Sigmoid colon (tissue), 7 donors: ENCODE measurements around the gene PRPF4. TPM values are rescaled to one million over a fixed set of nuclear protein-coding genes. Genes with fewer than 3 reads are reported as not detected.

ENCODE experiments used
- DNase-seq: peaks from one replicate; pipeline ENCODE4 v3.0.0-alpha.2; 2019
- H3K27ac ChIP-seq, 4 donors: fragments of 200-600 bp; sonication (generic); one replicate each; pipeline ENCODE4 v1.5.1; 2016 to 2019; ENCODE audit warnings: mild to moderate bottlenecking in 1 of 4
- H3K27me3 ChIP-seq, 3 donors: fragments of 200-600 bp; sonication (generic); one replicate each; pipeline ENCODE4 v1.5.1; 2019; ENCODE audit warnings: mild to moderate bottlenecking in 1 of 3
- H3K36me3 ChIP-seq, 4 donors: fragments of 200-600 bp; sonication (generic); one replicate each; pipeline ENCODE4 v1.5.1; 2016 to 2019
- H3K4me1 ChIP-seq, 4 donors: fragments of 200-600 bp; sonication (generic); one replicate each; pipeline ENCODE4 v1.5.1; 2017 to 2019
- H3K4me3 ChIP-seq, 4 donors: fragments of 200-600 bp; sonication (generic); one replicate each; pipeline ENCODE4 v1.5.1; 2017 to 2019; ENCODE audit warnings: mild to moderate bottlenecking in 2 of 4, moderate library complexity in 1 of 4
- H3K9me3 ChIP-seq, 4 donors: fragments of 200-600 bp in 3 of 4; sonication (generic) in 3 of 4; one replicate each; pipeline versions ENCODE4 v1.5.1 to v1.6.1; 2013 to 2019
- EP300 ChIP-seq, 4 donors: sonication (generic); formaldehyde crosslinking; IDR thresholded peaks; one replicate each; pipeline ENCODE4 v1.6.1; 2017; ENCODE audit warnings: antibody characterized with exemption in 4 of 4
- POLR2A ChIP-seq, 2 donors: fragments of 450-650 bp; IDR thresholded peaks; one replicate each; pipeline ENCODE4 v1.6.1; 2016; ENCODE audit warnings: antibody characterized with exemption in 2 of 2, mild to moderate bottlenecking in 2 of 2, moderate library complexity in 2 of 2
- POLR2AphosphoS5 ChIP-seq, 4 donors: sonication (generic); formaldehyde crosslinking; IDR thresholded peaks; one replicate each; pipeline ENCODE4 v1.6.1; 2017; ENCODE audit warnings: antibody characterized with exemption in 4 of 4
- WGBS, 2 donors: extraction: QIAGEN DNeasy Blood & Tissue Kit; methylation state at CpG; one replicate each; pipeline ENCODE4 v1.1.7; 2013; 5-methylcytosine and 5-hydroxymethylcytosine counted together
- intact Hi-C: fragments of 100-400 bp; cut with DNase I; formaldehyde crosslinking; loops from one replicate; pipeline ENCODE4 v1.15.1; 2023
- polyA plus RNA-seq, 3 donors: library from polyadenylated mRNA; stranded (reverse); fragments of 200-250 nt; gene quantifications; one replicate each; pipeline ENCODE4 v1.2.3, GENCODE V29; 2013
- total RNA-seq, 4 donors: library from RNA; depleted of rRNA; stranded (reverse); fragments of >200 nt; gene quantifications; one replicate each; pipeline ENCODE4 v1.1.0, GENCODE V29; 2016
- TF ChIP-seq, protein P1 (sequence below), 4 experiments: fragments of 450-650 bp in 3 of 4; fragments of 200-600 bp in 1 of 4; IDR thresholded peaks; one replicate each; pipeline ENCODE4 v1.5.1; 2016 to 2019; ENCODE audit warnings: antibody characterized with exemption in 4 of 4, mild to moderate bottlenecking in 3 of 4, moderate library complexity in 2 of 4
- donor health status: healthy with polysubstance abuse.
- donor health status: Bipolar disorder and iron deficiency.
- donor health status: healthy.

PRPF4 gene
- total and polyA plus RNA-seq, 7 donors, result 7.9 to 21.4 (median 13.8) TPM

- Histone ChIP-seq H3K36me3 (no peaks in the 10 kb centered on the region), H3K4me3 (no peak overlapping the region), H3K9me3 (no peaks in the 10 kb centered on the region), H3K27me3 (no peaks in the 10 kb centered on the region), H3K4me1 (no peaks in the 10 kb centered on the region), H3K27ac (no peak overlapping the region)
- TF ChIP-seq, protein P1, sequence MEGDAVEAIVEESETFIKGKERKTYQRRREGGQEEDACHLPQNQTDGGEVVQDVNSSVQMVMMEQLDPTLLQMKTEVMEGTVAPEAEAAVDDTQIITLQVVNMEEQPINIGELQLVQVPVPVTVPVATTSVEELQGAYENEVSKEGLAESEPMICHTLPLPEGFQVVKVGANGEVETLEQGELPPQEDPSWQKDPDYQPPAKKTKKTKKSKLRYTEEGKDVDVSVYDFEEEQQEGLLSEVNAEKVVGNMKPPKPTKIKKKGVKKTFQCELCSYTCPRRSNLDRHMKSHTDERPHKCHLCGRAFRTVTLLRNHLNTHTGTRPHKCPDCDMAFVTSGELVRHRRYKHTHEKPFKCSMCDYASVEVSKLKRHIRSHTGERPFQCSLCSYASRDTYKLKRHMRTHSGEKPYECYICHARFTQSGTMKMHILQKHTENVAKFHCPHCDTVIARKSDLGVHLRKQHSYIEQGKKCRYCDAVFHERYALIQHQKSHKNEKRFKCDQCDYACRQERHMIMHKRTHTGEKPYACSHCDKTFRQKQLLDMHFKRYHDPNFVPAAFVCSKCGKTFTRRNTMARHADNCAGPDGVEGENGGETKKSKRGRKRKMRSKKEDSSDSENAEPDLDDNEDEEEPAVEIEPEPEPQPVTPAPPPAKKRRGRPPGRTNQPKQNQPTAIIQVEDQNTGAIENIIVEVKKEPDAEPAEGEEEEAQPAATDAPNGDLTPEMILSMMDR (IDR thresholded peaks at IDR 0.05), result no peak
- no peak for TF ChIP-seq POLR2AphosphoS5 (IDR thresholded peaks at IDR 0.05)
- no peak for TF ChIP-seq POLR2A (IDR thresholded peaks at IDR 0.05)
- TF ChIP-seq EP300 (IDR thresholded peaks at IDR 0.05), result no peak
- WGBS, 2 donors, result 94 to 95% methylated on average over 4 of the region's 4 CpGs
- no peak for DNase-seq
- intact Hi-C loops, result no loop called here
Observed at GRCh38 chr9:113237026-113237425, 38.4 kb upstream of the PRPF4 start.

DNA sequence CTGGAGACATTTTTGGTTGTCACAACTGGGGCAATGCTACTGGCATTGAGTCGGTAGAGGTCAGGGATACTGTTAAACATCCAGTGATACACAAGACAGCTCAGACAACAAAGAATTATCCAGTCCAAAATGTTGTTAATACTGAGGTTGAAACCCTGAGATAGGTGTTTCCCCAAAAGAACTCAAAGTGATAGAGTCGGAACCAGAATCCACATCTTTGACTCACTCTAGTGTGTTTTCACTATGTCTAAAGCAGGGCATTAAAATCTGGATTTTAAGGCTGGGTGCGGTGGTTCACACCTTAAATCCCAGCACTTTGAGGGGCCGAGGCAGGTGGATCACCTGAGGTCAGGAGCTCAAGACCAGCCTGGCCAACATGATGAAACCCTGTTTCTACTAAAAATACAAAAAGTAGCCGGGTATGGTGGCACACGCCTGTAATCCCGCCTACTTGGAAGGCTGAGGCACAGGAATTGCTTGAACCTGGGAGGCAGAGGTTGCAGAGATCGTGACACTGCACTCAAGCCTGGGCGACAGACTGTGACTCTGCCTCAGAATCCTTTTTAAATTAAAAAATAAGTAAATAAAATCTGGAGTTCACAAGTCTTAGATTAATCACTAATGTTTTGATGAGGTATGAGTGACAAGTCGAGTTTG is 37.1 kb upstream of the PRPF4 start:
- intact Hi-C loops, result no loop called here
- DNase-seq, result no peak
- H3K27ac ChIP-seq, result no peak overlapping the region
- H3K4me1 ChIP-seq, result no peaks in the 10 kb centered on the region
- TF ChIP-seq POLR2A (IDR thresholded peaks at IDR 0.05) (no peak), POLR2AphosphoS5 (IDR thresholded peaks at IDR 0.05) (no peak), EP300 (IDR thresholded peaks at IDR 0.05) (no peak)
- TF ChIP-seq, protein P1 (IDR thresholded peaks at IDR 0.05), result no peak
- no peaks in the 10 kb centered on the region for H3K36me3 ChIP-seq
- WGBS, 2 donors, result 93 to 94% methylated on average over 10 of the region's 10 CpGs
- H3K27me3 ChIP-seq, result no peaks in the 10 kb centered on the region
- no peaks in the 10 kb centered on the region for H3K9me3 ChIP-seq
- no peak overlapping the region for H3K4me3 ChIP-seq

DNA sequence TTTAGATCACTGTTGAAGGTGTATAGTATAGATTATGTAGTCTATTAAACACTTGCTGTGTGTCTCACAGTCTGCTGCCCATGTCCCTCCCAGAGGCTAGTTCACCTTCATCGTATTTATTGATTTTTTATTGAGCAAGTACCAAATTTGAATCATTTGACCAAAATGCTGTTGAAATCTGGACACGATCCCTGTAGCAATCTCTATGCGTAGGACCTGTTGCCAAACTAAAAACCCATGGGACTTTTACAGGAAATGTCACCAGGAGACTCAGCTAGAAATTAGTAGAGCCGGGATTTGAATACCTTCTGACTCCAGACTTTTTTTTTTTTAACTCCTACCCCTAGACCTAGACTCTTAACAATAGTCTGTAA is 36.6 kb upstream of the PRPF4 start:
- no peak for TF ChIP-seq POLR2A (IDR thresholded peaks at IDR 0.05)
- TF ChIP-seq, protein P1 (IDR thresholded peaks at IDR 0.05), result no peak
- Histone ChIP-seq H3K36me3 (no peaks in the 10 kb centered on the region), H3K27me3 (no peaks in the 10 kb centered on the region), H3K27ac (no peak overlapping the region), H3K4me1 (no peaks in the 10 kb centered on the region), H3K4me3 (no peak overlapping the region), H3K9me3 (no peaks in the 10 kb centered on the region)
- 84 to 88% methylated on average over 4 of the region's 4 CpGs for WGBS, 2 donors
- no peak for DNase-seq
- intact Hi-C loops, result no loop called here

- Histone ChIP-seq H3K36me3 (no peaks in the 10 kb centered on the region), H3K27me3 (no peaks in the 10 kb centered on the region), H3K4me1 (no peaks in the 10 kb centered on the region), H3K4me3 (no peak overlapping the region), H3K9me3 (no peaks in the 10 kb centered on the region), H3K27ac (no peak overlapping the region)
- no peak for DNase-seq
- no peak for TF ChIP-seq POLR2A (IDR thresholded peaks at IDR 0.05)
- TF ChIP-seq, protein P1 (IDR thresholded peaks at IDR 0.05), result no peak
- intact Hi-C loops, result no loop called here
- WGBS, 2 donors, result 98% methylated on average over 2 of the region's 2 CpGs
Observed at GRCh38 chr9:113241161-113241560, 34.3 kb upstream of the PRPF4 start.

GRCh38 chr9:113244556-113244955 is 30.9 kb upstream of the PRPF4 start:
- intact Hi-C loops, result no loop called here
- no peaks in the 10 kb centered on the region for H3K9me3 ChIP-seq
- H3K27me3 ChIP-seq, result no peaks in the 10 kb centered on the region
- no peak overlapping the region for H3K4me3 ChIP-seq
- H3K4me1 ChIP-seq, result no peaks in the 10 kb centered on the region
- H3K36me3 ChIP-seq, result no peaks in the 10 kb centered on the region
- TF ChIP-seq POLR2A (IDR thresholded peaks at IDR 0.05) (no peak), POLR2AphosphoS5 (IDR thresholded peaks at IDR 0.05) (no peak), EP300 (IDR thresholded peaks at IDR 0.05) (no peak)
- TF ChIP-seq, protein P1 (IDR thresholded peaks at IDR 0.05), result no peak
- DNase-seq, result no peak
- no peak overlapping the region for H3K27ac ChIP-seq
- 87 to 89% methylated on average over 2 of the region's 2 CpGs for WGBS, 2 donors
